ENCODE results near the gene ARGLU1. TPM values are rescaled to one million over a fixed set of nuclear protein-coding genes. Genes with fewer than 3 reads are reported as not detected.

The ARGLU1 gene
- total RNA-seq, 2 donors from 2014 or later: 58.7 to 60.0 TPM

DNA sequence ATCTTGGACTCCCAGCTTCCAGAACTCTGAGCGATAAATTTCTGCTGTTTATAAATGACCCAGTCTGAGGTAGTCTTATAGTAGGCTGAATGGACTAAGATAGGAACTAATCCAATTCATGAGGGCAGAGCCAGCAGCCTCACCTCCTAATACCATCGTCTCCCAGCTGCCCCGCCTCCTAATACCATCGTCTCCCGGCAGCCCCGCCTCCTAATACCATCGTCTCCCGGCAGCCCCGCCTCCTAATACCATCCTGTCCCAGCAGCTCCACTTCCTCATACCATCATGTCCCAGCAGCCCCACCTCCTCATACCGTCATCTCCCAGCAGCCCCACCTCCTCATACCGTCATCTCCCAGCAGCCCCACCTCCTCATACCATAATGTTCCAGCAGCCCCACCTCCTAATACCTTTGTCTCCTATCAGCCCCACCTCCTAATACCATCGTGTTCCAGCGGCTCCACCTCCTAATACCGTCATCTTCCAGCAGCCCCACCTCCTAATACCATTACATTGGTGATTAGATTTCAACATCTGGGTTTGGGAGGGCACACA is 2.4 kb upstream of the ARGLU1 start:
- H3K9ac ChIP-seq (ENCODE audit: low read depth in 2 of 2, low read length in 2 of 2): no peak overlapping the region
- peaks cover 3% of the 10 kb centered on the region for H3K4me1 ChIP-seq
- DNase-seq: peak; percentile 52
- no peaks in the 10 kb centered on the region for H3K27me3 ChIP-seq
- no peak overlapping the region for H3K4me3 ChIP-seq
- intact Hi-C loops (cut with DNase I): no loop called here
- H3K27ac ChIP-seq: no peak overlapping the region
- H3K9me3 ChIP-seq: no peaks in the 10 kb centered on the region
- TF ChIP-seq, protein P1, sequence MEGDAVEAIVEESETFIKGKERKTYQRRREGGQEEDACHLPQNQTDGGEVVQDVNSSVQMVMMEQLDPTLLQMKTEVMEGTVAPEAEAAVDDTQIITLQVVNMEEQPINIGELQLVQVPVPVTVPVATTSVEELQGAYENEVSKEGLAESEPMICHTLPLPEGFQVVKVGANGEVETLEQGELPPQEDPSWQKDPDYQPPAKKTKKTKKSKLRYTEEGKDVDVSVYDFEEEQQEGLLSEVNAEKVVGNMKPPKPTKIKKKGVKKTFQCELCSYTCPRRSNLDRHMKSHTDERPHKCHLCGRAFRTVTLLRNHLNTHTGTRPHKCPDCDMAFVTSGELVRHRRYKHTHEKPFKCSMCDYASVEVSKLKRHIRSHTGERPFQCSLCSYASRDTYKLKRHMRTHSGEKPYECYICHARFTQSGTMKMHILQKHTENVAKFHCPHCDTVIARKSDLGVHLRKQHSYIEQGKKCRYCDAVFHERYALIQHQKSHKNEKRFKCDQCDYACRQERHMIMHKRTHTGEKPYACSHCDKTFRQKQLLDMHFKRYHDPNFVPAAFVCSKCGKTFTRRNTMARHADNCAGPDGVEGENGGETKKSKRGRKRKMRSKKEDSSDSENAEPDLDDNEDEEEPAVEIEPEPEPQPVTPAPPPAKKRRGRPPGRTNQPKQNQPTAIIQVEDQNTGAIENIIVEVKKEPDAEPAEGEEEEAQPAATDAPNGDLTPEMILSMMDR (IDR thresholded peaks at IDR 0.05): no peak
- no peaks in the 10 kb centered on the region for H3K36me3 ChIP-seq

DNA sequence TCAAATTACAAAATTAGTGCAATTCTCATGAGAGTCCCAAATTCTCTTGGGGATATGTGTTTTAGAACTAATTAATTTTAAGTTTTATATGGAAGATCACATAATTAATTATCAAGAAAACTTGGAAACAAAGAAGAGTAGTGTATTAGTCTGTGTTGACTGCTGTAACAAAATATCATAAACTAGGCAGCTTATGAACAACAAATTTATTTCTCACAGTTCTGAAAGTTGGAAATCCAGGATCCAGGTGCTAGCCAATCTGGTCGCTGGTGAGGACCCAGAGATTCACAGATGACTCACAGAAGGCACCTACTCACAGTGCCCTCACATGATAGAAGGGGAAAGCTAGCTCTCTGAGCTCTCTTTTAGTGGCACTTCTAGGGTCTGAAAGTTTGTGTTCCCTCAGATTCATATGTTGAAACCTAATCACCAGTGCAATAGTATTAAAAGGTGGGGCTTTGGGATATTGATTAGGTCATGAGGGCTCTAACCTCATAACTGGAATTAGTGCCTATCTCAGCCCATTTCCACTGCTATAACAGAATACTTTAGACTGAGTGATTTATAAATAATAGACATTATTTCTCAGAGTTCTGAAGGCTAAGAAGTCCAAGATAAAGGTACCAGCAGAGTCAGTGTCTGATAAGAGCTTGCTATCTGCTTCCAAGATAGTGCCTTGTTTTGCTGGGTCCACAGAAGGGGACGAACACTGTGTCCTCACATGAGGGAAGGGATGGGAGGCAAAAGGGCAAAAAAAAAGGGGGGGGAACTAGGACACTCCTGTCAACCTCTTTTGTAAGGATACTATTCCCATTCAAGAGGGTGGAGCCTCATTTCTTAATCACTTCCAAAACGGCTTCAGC is 1.5 kb upstream of the ARGLU1 start:
- TF ChIP-seq, protein P1 (IDR thresholded peaks at IDR 0.05): no peak
- no peaks in the 10 kb centered on the region for H3K36me3 ChIP-seq
- H3K27ac ChIP-seq: no peak overlapping the region
- H3K9me3 ChIP-seq: no peaks in the 10 kb centered on the region
- DNase-seq: no peak
- intact Hi-C loops (cut with DNase I): loop anchor here (5.0 to 10.0 kb wide), 2 partner anchors 48 to 345 kb away; no protein-coding TSS in a partner anchor
- H3K4me1 ChIP-seq: peaks cover 9% of the 10 kb centered on the region
- H3K27me3 ChIP-seq: no peaks in the 10 kb centered on the region
- H3K4me3 ChIP-seq: no peak overlapping the region
- H3K9ac ChIP-seq (ENCODE audit: low read depth in 2 of 2, low read length in 2 of 2): no peak overlapping the region

DNA sequence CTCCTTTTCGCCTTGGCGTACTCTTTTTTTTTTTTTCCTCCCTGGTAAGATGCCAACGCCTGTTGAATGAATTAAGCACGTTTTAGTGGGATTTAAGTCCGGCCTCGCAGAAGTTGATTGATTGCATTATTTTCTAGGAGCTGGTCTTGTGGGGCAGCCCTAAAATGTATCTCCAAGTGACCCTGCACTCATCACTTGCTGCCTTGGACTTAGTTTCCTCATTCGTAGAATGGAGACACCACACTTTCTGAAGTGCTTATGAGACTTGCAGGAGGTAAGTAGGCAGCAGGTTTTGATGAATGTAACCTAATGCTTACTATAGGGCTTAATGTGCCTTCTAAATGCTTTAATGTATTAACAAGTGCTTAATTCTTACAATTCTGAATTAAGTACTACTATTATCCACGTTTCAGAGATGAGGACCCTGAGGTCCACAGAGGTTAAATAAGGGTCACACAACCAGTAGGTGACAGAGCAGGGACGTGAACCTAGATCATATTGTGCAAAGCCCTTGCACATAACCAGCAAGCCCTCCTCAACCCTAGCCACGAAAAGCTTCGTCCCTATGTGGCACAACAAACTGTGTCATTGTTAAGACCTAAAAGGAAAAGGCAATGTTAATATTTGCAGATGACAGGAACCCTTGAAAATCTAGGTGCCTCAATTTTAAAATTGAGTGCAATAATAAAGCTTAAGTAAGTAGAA is 514 bp upstream of the ARGLU1 start:
- no peak for DNase-seq

DNA sequence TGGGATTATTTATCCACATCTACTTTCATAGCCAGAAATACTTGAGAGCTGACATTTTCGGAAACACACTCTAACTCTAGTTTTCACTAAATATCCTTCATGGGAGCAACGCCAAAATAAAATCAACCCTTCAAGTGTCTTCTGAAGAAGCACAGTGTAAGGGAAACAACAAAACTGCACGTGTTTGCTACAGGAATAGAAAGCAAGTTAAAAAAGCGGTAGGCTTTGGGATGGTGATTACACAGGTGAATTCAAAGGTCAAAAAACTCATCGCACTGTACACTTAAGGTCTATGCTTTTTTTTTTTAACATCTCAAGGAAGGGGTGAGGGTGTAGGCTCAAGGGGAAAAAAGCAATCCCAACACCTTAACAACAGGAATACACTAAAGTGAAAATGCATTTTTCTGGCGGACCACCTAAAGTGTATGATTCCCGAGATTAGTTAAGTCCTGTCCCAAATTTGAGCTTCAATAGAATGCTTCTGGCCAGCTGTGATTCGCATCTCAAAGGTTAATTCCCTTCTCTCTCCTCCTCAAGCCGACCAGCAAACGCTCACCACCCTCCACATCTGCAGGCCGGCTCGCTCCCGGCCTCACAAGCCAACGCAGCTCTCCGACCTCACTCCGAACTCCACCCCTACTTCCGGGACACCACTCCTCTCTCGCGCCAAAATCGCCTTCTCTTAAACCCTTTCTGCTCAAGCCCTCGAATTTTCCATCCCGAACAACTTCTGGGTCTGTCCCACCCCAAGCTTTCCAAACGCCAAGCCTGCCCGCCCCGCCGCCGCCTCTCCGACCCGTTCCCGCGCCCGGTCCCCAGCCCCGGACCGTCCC is 1.1 kb downstream of the ARGLU1 start:
- Histone ChIP-seq H3K9ac (ENCODE audit: low read depth in 2 of 2, low read length in 2 of 2) (peak overlapping the region; percentile 88 to 90), H3K4me1 (peaks cover 9% of the 10 kb centered on the region), H3K4me3 (peak overlapping the region; percentile 81), H3K27ac (peak overlapping the region; percentile 99), H3K36me3 (no peaks in the 10 kb centered on the region), H3K27me3 (no peaks in the 10 kb centered on the region), H3K9me3 (no peaks in the 10 kb centered on the region)
- intact Hi-C loops (cut with DNase I): loop anchor here (5.0 to 10.0 kb wide), 2 partner anchors 50 to 348 kb away; no protein-coding TSS in a partner anchor
- peak; percentile 77 for DNase-seq
- TF ChIP-seq, protein P1 (IDR thresholded peaks at IDR 0.05): no peak

More for the DNA sequence above, 514 bp upstream of the ARGLU1 start:
- Histone ChIP-seq H3K36me3 (no peaks in the 10 kb centered on the region), H3K4me3 (peak overlapping the region; percentile 81), H3K9me3 (no peaks in the 10 kb centered on the region), H3K27ac (peak overlapping the region; percentile 99), H3K27me3 (no peaks in the 10 kb centered on the region), H3K4me1 (peaks cover 9% of the 10 kb centered on the region), H3K9ac (ENCODE audit: low read depth in 2 of 2, low read length in 2 of 2) (peak overlapping the region; percentile 31 to 90)
- TF ChIP-seq, protein P1 (IDR thresholded peaks at IDR 0.05): no peak
- intact Hi-C loops (cut with DNase I): loop anchor here (5.0 to 10.0 kb wide), 2 partner anchors 49 to 346 kb away; no protein-coding TSS in a partner anchor
